ENCODE measurements around the gene PSMD1. TPM values are rescaled to one million over a fixed set of nuclear protein-coding genes. Genes with fewer than 3 reads are reported as not detected.

Gene PSMD1
- total RNA-seq, 1 donor from 2014 or later: 83.3 TPM

DNA sequence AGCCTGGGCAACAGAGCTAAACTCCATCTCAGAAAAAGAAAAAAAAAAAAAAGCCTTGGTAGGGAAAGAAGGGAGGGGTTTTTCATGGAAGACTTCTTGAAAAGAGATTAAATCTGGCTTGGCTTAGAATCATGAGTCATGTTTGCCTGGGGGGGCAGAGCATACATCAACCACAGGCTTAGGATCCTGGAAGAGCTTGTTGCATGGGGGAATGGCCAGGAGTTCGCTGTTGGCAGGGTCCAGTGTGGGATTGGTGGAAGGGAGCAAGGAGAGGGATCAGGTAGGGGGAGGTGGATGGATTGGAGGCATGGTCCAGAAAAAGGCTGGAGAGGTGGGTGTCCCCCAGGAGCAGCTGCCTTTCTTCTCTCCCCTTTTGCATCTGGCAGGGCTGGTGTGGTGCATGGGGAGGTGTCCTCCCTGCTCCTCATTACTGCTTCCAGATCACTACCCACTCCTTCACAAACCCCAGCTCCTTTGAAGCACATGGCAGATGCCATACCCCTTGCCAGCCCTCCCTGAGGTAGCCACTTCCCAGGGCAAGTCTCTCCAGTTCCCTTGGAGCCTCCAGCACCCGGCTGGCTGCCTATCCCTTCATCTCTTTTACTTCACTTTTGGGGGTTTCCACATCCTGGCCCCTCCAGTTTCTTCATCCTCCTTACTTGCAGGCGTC, 144.3 kb downstream of the PSMD1 start:
- Mint-ChIP-seq H3K36me3 (peaks cover 28% of the 10 kb centered on the region), H3K4me1 (peaks cover 31% of the 10 kb centered on the region), H3K27ac (no peak overlapping the region), H3K4me3 (no peak overlapping the region), H3K27me3 (ENCODE audit: low read depth) (no peaks in the 10 kb centered on the region), H3K9me3 (peaks cover 3% of the 10 kb centered on the region)
- no peak for DNase-seq (ENCODE audit: low spot score in 2 of 2, unreplicated experiment in 2 of 2)
- TF ChIP-seq, protein P1, sequence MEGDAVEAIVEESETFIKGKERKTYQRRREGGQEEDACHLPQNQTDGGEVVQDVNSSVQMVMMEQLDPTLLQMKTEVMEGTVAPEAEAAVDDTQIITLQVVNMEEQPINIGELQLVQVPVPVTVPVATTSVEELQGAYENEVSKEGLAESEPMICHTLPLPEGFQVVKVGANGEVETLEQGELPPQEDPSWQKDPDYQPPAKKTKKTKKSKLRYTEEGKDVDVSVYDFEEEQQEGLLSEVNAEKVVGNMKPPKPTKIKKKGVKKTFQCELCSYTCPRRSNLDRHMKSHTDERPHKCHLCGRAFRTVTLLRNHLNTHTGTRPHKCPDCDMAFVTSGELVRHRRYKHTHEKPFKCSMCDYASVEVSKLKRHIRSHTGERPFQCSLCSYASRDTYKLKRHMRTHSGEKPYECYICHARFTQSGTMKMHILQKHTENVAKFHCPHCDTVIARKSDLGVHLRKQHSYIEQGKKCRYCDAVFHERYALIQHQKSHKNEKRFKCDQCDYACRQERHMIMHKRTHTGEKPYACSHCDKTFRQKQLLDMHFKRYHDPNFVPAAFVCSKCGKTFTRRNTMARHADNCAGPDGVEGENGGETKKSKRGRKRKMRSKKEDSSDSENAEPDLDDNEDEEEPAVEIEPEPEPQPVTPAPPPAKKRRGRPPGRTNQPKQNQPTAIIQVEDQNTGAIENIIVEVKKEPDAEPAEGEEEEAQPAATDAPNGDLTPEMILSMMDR (IDR thresholded peaks at IDR 0.05; ENCODE audit: unreplicated experiment): no peak

DNA sequence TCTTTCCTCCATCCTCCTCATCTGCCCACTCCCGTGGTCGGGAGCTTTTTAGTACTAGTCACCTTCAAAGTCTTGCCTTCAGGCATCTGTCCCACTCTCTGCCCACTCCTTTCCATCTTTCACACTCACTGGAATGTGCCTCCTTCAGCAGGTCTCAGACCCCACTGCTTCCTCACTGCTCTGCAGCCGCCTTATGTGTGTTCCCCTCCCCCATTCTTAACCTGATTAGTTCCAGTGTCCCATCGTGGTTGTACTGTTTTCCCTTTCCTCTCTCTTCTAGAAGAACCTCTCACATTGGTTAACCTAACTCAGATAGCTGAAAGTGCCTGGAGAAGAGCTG, 144.8 kb downstream of the PSMD1 start:
- no peak overlapping the region for H3K27ac Mint-ChIP-seq
- H3K4me3 Mint-ChIP-seq: no peak overlapping the region
- peaks cover 3% of the 10 kb centered on the region for H3K9me3 Mint-ChIP-seq
- peaks cover 31% of the 10 kb centered on the region for H3K4me1 Mint-ChIP-seq
- peaks cover 28% of the 10 kb centered on the region for H3K36me3 Mint-ChIP-seq
- no peak for DNase-seq (ENCODE audit: low spot score in 2 of 2, unreplicated experiment in 2 of 2)
- TF ChIP-seq, protein P1 (IDR thresholded peaks at IDR 0.05; ENCODE audit: unreplicated experiment): no peak
- no peaks in the 10 kb centered on the region for H3K27me3 Mint-ChIP-seq (ENCODE audit: low read depth)

DNA sequence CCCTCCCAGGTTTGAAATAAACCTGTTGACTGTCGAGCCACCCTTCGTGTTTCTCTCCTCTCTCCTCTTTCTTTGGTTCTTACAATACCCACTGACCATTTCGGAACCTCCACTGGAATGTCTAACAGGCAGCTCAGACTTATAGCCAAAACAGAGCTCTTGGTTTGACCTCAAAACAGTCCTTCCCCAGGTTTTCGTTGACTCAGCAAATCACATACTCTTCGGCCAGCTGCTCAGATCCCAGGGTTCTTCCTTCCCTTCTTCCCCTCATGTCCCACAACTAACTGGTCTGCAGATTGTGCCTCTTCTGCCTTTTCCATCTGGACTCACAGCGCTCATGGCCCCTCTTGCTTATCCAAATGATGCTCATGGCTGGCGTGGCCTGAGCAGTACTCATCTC, 146.4 kb downstream of the PSMD1 start:
- Mint-ChIP-seq H3K4me1 (peaks cover 24% of the 10 kb centered on the region), H3K36me3 (peaks cover 30% of the 10 kb centered on the region), H3K27me3 (ENCODE audit: low read depth) (no peaks in the 10 kb centered on the region), H3K27ac (no peak overlapping the region), H3K4me3 (no peak overlapping the region), H3K9me3 (no peaks in the 10 kb centered on the region)
- TF ChIP-seq, protein P1 (IDR thresholded peaks at IDR 0.05; ENCODE audit: unreplicated experiment): no peak
- no peak for DNase-seq (ENCODE audit: low spot score in 2 of 2, unreplicated experiment in 2 of 2)

DNA sequence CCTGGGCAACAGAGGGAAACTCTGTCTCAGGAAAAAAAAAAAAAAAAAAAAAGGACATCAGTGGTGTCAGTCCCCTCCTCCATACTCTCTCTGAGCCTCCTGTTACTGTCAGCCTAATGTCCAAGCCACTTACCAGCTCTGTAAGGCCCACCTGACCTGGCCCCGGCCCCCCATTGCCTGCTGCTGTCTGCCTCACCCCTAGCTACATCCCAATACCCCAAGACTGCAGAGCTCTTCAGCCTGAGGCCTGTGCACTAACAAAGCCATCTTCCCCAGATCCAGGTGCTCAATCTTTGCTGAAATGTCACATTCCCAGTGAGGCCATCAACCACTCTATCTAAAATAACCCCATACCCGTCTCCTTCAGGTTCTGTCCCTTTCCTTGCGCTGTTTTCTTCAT, 147.5 kb downstream of the PSMD1 start:
- H3K9me3 Mint-ChIP-seq: no peaks in the 10 kb centered on the region
- no peak overlapping the region for H3K4me3 Mint-ChIP-seq
- TF ChIP-seq, protein P1 (IDR thresholded peaks at IDR 0.05; ENCODE audit: unreplicated experiment): no peak
- no peaks in the 10 kb centered on the region for H3K27me3 Mint-ChIP-seq (ENCODE audit: low read depth)
- peaks cover 34% of the 10 kb centered on the region for H3K36me3 Mint-ChIP-seq
- DNase-seq (ENCODE audit: low spot score in 2 of 2, unreplicated experiment in 2 of 2): no peak
- H3K27ac Mint-ChIP-seq: no peak overlapping the region
- peaks cover 19% of the 10 kb centered on the region for H3K4me1 Mint-ChIP-seq

DNA sequence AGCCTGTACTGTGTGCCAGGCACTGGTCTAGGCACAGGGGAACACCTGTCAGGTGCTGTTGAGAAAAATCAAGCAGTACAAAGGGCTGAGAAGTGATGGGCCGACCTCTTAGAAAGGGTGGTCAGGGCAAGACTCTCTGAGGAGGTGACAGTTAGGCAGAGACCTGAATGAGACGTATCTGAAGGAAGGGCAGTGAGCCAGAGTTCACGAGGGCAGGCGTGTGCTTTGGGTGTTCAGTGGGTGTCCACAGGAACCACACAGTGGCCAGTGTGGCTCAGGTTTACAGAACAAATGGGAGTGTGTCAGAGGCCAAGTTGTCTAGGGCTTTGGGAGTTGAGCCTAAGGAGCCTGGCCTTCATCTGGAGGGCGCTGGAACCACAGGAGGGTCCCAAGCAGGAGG, 147.9 kb downstream of the PSMD1 start:
- no peaks in the 10 kb centered on the region for H3K9me3 Mint-ChIP-seq
- H3K36me3 Mint-ChIP-seq: peaks cover 34% of the 10 kb centered on the region
- TF ChIP-seq, protein P1 (IDR thresholded peaks at IDR 0.05; ENCODE audit: unreplicated experiment): no peak
- DNase-seq (ENCODE audit: low spot score in 2 of 2, unreplicated experiment in 2 of 2): no peak
- H3K4me1 Mint-ChIP-seq: peaks cover 16% of the 10 kb centered on the region
- no peaks in the 10 kb centered on the region for H3K27me3 Mint-ChIP-seq (ENCODE audit: low read depth)
- no peak overlapping the region for H3K4me3 Mint-ChIP-seq
- H3K27ac Mint-ChIP-seq: no peak overlapping the region

DNA sequence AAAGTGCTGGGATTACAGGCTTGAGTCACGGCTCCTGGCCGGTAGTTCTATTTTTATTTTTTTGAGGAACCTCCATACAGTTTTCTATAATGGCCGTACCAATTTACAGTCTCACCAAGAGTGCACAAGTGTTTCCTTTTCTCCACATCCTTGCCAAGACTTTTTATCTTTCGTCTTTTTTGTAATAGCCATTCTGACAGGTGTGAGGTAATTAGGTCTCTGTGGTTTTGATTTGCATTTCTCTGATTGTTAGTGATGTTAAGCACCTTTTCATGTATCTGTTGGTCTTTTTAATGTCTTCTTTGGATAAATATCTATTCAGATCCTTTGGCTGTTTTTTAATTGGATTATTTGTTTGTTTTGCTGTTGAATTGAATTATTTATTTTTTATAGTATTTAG, 151.1 kb downstream of the PSMD1 start:
- H3K4me1 Mint-ChIP-seq: no peaks in the 10 kb centered on the region
- no peak for DNase-seq (ENCODE audit: low spot score in 2 of 2, unreplicated experiment in 2 of 2)
- peaks cover 28% of the 10 kb centered on the region for H3K36me3 Mint-ChIP-seq
- TF ChIP-seq, protein P1 (IDR thresholded peaks at IDR 0.05; ENCODE audit: unreplicated experiment): no peak
- H3K9me3 Mint-ChIP-seq: no peaks in the 10 kb centered on the region
- no peak overlapping the region for H3K4me3 Mint-ChIP-seq
- no peak overlapping the region for H3K27ac Mint-ChIP-seq
- H3K27me3 Mint-ChIP-seq (ENCODE audit: low read depth): no peaks in the 10 kb centered on the region
